Gastroesophageal sphincter (tissue), 2 donors: ENCODE data around the gene HBG2.

Experiments
- POLR2A ChIP-seq, 2 donors: fragments of 450-650 bp; IDR thresholded peaks; one replicate each; pipeline ENCODE4 v1.6.1; 2017; ENCODE audit warnings: antibody characterized with exemption in 2 of 2, mild to moderate bottlenecking in 2 of 2, moderate library complexity in 1 of 2
- POLR2AphosphoS5 ChIP-seq: sonication (generic); formaldehyde crosslinking; IDR thresholded peaks from one replicate; pipeline ENCODE4 v1.6.1; 2017; ENCODE audit warnings: antibody characterized with exemption

DNA sequence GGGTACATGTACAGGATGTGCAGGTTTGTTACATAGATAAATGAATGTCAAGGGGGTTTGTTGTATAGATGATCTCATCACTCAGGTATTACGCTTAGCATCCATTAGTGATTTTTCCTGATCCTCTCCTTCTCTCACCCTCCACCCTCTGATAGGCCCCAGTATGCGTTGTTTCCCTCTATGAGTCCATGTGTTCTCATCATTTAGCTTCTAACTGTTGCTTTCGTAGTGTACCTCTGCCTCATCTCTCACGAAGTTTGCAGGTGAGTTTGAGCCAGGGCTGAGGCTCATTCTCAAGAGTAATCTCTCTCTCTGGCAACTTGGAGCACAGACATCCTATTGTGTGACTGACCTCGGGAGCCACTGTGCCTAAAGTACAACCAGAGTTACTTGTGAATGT lies 19.8 kb upstream of the HBG2 start:
- no peak for TF ChIP-seq POLR2AphosphoS5
- no peak for TF ChIP-seq POLR2A (IDR thresholded peaks at IDR 0.05)
